Purkinje cell (primary cell): Measurements from ENCODE around the gene SMOC1. TPM values are rescaled to one million over a fixed set of nuclear protein-coding genes. Genes with fewer than 3 reads are reported as not detected.

ENCODE experiments used
- polyA plus RNA-seq: library from polyadenylated mRNA; unstranded; fragments of >200 nt; fragmentation: Nextera tagmentation; gene quantifications from 2 replicates; pipeline ENCODE4 v1.2.1, GENCODE V29; 2014

Gene SMOC1, protein sequence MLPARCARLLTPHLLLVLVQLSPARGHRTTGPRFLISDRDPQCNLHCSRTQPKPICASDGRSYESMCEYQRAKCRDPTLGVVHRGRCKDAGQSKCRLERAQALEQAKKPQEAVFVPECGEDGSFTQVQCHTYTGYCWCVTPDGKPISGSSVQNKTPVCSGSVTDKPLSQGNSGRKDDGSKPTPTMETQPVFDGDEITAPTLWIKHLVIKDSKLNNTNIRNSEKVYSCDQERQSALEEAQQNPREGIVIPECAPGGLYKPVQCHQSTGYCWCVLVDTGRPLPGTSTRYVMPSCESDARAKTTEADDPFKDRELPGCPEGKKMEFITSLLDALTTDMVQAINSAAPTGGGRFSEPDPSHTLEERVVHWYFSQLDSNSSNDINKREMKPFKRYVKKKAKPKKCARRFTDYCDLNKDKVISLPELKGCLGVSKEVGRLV
- polyA plus RNA-seq, result 0.23 and 0.53 TPM in 2 replicates

DNA sequence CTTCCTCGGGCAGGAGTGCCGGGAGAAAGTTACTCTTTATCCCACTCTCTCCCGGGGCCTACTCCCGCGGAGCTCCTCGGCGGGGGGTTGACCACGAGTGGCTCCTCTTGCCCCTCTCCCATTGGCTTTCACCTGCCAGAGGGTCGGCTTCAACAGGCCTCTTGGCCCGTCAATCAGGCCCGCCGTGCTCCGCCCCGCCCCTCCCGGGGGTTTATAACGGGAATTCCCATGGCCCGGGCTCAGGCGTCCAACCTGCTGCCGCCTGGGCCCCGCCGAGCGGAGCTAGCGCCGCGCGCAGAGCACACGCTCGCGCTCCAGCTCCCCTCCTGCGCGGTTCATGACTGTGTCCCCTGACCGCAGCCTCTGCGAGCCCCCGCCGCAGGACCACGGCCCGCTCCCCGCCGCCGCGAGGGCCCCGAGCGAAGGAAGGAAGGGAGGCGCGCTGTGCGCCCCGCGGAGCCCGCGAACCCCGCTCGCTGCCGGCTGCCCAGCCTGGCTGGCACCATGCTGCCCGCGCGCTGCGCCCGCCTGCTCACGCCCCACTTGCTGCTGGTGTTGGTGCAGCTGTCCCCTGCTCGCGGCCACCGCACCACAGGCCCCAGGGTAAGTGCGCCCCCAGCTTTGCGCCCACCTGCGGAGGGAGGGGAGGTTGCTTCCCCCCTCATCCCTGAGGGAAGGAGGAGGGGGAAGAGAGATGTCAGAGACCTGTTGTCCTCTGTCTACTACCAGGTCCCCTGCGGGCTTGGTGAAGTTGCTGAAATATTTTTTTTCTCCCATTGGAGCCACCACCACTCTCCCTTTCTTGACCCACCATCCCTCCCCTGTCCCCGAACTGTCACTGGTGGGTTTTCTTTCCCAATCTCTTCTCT is at the start of gene SMOC1:
SMOC1 (plus strand) TSS at position 242 of the 869 bp plus-strand sequence; CDS start at position 505, 263 bp downstream.

Other genes with a start within 250 kb of the SMOC1 start
- 127 and 137 TPM in 2 replicates for gene SRSF5, start 112.3 kb upstream of the SMOC1 start, polyA plus RNA-seq
- gene SLC10A1, start 82.2 kb upstream of the SMOC1 start, polyA plus RNA-seq, result 0.23 TPM in 1 of 2 replicates, not detected in the other